Thoracic aorta (tissue), 2 donors: ENCODE data around the gene RIPOR2. TPM values are rescaled to one million over a fixed set of nuclear protein-coding genes. Genes with fewer than 3 reads are reported as not detected.

ENCODE experiments used
- ATAC-seq: fragments of 150-250 bp; one replicate; pipeline ENCODE4 v1.8.0; 2017; ENCODE audit warnings: low read depth; ENCODE audit not compliant: insufficient number of reproducible peaks, low FRiP score
- DNase-seq: peaks from one replicate; pipeline ENCODE4 v3.0.0-alpha.2; 2020; ENCODE audit warnings: low spot score
- H3K27ac ChIP-seq, 2 donors: fragments of 200-600 bp; sonication (generic); 1 replicate in 1 of 2; 2 replicates in 1 of 2; pipeline ENCODE4 v1.5.1; 2016; ENCODE audit warnings: mild to moderate bottlenecking in 2 of 2, moderate library complexity in 2 of 2
- H3K27me3 ChIP-seq: fragments of 200-600 bp; sonication (generic); replicated peaks from 2 replicates; pipeline ENCODE4 v1.6.0; 2016; ENCODE audit warnings: mild to moderate bottlenecking; ENCODE audit not compliant: insufficient read depth
- H3K36me3 ChIP-seq: fragments of 200-600 bp; sonication (generic); one replicate; pipeline ENCODE4 v1.5.1; 2016
- H3K4me1 ChIP-seq, 2 donors: fragments of 200-600 bp; sonication (generic); 1 replicate in 1 of 2; 2 replicates in 1 of 2; pipeline versions ENCODE4 v1.5.1 to v1.6.0; 2016; ENCODE audit warnings: low read depth in 2 of 2, mild to moderate bottlenecking in 1 of 2; ENCODE audit not compliant: control insufficient read depth in 1 of 2
- H3K4me3 ChIP-seq: fragments of 200-600 bp; sonication (generic); 2 replicates; pipeline ENCODE4 v1.5.1; 2016; ENCODE audit warnings: mild to moderate bottlenecking
- H3K9me3 ChIP-seq: fragments of 200-600 bp; sonication (generic); 2 replicates; pipeline ENCODE4 v1.5.1; 2016
- total RNA-seq, 2 donors: library from RNA; depleted of rRNA; stranded (reverse); fragments of >200 nt; gene quantifications; one replicate each; pipeline versions ENCODE4 v1.1.0 to v1.2.3, GENCODE V29; 2016
- TF ChIP-seq, protein P1 (sequence below): fragments of 200-600 bp; sonication (generic); IDR thresholded peaks from one replicate; pipeline ENCODE4 v1.5.1; 2019; ENCODE audit warnings: antibody characterized with exemption

Gene RIPOR2
- total RNA-seq, 2 donors from 2014 or later = 6.0 to 9.9 TPM

DNA sequence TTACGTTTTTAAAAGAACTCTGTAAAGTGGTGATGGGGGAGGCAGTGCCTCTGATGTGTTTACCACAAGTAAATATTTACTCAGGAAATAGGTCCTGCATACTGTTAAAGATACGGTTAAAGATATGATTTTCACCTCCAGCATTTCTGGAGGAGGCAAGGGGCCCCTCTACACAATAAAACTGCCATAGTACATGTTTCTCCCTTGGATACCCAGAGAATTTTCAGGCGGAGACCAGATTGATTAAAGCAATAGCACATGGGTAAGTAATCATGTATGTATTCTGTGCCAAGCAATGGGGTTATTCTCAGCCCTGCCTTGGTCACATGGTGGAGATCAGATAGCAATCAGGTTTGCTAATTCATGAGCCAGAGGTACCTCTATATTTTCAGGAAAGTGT, 9.6 kb downstream of the RIPOR2 start:
- H3K27ac ChIP-seq = no peak overlapping the region
- ATAC-seq (no peak), DNase-seq (no peak)
- TF ChIP-seq, protein P1, sequence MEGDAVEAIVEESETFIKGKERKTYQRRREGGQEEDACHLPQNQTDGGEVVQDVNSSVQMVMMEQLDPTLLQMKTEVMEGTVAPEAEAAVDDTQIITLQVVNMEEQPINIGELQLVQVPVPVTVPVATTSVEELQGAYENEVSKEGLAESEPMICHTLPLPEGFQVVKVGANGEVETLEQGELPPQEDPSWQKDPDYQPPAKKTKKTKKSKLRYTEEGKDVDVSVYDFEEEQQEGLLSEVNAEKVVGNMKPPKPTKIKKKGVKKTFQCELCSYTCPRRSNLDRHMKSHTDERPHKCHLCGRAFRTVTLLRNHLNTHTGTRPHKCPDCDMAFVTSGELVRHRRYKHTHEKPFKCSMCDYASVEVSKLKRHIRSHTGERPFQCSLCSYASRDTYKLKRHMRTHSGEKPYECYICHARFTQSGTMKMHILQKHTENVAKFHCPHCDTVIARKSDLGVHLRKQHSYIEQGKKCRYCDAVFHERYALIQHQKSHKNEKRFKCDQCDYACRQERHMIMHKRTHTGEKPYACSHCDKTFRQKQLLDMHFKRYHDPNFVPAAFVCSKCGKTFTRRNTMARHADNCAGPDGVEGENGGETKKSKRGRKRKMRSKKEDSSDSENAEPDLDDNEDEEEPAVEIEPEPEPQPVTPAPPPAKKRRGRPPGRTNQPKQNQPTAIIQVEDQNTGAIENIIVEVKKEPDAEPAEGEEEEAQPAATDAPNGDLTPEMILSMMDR = no peak
- no peaks in the 10 kb centered on the region for H3K36me3 ChIP-seq
- H3K27me3 ChIP-seq = no peaks in the 10 kb centered on the region
- no peaks in the 10 kb centered on the region for H3K9me3 ChIP-seq
- no peak overlapping the region for H3K4me3 ChIP-seq
- peaks cover 9 to 13% of the 10 kb centered on the region in 2 donors for H3K4me1 ChIP-seq

DNA sequence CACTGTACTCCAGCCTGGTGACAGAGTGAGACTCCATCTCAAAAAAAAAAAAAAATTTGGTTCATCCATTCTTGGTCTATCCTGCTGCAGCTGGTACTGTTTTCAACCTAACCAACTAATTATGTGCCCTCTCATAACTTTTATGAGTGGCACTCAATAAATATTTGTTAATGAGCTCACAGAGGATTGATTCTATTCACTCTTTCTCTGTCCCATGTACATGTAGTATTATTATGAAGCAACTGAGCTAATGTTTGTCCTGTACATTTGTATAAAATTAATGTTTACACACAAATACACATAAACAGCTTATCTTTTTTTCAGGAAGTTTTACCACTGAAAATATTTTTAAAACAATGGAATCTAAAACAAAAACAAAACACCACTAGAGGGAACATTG, 10.1 kb downstream of the RIPOR2 start:
- H3K27me3 ChIP-seq = no peaks in the 10 kb centered on the region
- peaks cover 7 to 8% of the 10 kb centered on the region in 2 donors for H3K4me1 ChIP-seq
- no peak for DNase-seq
- H3K4me3 ChIP-seq = no peak overlapping the region
- no peak for ATAC-seq
- H3K9me3 ChIP-seq = no peaks in the 10 kb centered on the region
- H3K27ac ChIP-seq = no peak overlapping the region
- TF ChIP-seq, protein P1 = no peak
- no peaks in the 10 kb centered on the region for H3K36me3 ChIP-seq

DNA sequence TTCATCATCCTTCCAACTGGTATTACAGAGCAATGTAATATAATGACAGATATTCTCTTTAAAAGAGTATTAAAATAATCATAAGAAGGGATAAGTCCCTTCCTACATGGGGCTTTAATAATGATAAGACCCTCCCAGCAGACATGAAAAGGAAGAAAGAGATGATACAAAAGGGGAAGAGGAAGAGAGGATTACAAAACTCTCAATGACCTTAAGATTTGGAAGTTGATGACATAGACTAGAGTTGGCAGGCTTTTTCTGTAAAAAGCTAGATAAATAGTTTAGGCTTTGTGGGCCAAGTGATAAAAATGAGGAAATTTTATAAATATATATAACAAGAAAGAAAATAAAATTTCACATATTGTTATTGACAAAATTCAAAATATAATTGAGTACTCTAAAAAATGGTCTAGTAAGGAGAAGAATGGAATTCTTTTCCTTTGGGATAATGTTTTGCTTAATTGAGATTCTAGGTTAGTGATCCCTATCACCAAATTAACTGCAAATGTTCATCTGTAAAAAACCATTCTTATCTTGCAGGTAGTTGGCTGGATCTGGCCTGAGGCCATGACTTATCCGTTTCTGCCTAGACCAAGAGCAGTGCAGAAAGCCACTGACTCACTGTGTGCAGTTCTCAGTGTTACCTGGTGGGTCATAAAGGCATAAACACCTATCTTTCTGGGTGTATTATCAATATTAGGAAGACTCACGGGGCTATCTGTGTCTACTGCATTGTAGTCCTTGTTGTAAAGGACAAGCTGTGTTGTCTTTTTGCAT, 11.0 kb downstream of the RIPOR2 start:
- Histone ChIP-seq H3K36me3 (no peaks in the 10 kb centered on the region), H3K9me3 (no peaks in the 10 kb centered on the region), H3K27ac (no peak overlapping the region), H3K27me3 (no peaks in the 10 kb centered on the region), H3K4me1 (peaks cover 0 to 3% of the 10 kb centered on the region in 2 donors), H3K4me3 (no peak overlapping the region)
- TF ChIP-seq, protein P1 = no peak
- no peak for ATAC-seq
- no peak for DNase-seq

DNA sequence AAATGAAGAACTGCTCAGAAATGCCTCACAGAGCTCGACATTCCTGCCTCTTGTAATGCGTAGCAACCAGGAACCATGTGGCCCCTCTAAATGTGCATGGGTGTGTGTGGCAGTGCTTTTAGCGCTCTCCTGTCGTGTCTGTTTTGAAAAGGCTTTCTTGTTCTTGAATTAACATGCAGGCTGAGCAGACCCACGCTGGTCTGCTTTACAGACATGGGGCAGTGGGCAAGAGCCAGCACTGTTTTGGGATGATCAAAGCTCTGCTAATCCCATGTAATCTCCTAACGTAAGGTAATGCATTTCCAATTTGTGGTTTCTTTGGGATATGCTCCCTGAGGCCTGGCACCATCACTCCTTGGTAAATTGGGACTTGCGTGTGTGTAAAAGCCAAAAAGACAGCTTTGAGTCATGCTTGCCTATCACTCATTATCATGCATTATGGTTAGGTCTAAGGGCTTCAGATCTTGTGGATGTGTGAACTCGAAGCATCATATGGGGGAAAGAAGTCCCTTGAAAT, 11.8 kb downstream of the RIPOR2 start:
- no peak for ATAC-seq

DNA sequence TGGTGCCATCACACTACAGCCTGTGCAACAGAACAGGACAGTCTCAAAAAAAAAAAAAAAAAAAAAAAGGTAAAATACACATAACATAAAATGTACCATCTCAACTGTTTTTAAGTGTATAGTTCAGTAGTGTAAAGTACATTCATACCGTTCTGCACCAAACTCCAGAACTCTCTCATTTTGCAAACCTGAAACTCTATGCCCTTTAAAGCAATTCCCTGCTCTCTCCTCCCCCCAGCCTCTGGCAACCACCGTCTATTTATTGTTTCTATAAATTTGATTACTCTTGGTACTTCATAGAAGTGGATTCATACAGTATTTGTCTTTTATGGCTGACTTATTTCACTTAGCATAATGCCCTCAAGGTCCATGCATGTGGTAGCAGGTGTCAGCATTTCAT, 12.9 kb downstream of the RIPOR2 start:
- no peaks in the 10 kb centered on the region for H3K36me3 ChIP-seq
- DNase-seq (no peak), ATAC-seq (no peak)
- no peak overlapping the region for H3K27ac ChIP-seq
- TF ChIP-seq, protein P1 = no peak
- H3K27me3 ChIP-seq = no peaks in the 10 kb centered on the region
- no peaks in the 10 kb centered on the region for H3K4me1 ChIP-seq
- no peaks in the 10 kb centered on the region for H3K9me3 ChIP-seq
- H3K4me3 ChIP-seq = no peak overlapping the region

More for the DNA sequence above, 11.8 kb downstream of the RIPOR2 start:
- no peak for DNase-seq
- Histone ChIP-seq H3K27ac (no peak overlapping the region), H3K9me3 (no peaks in the 10 kb centered on the region), H3K4me1 (peaks cover 0 to 1% of the 10 kb centered on the region in 2 donors), H3K4me3 (no peak overlapping the region), H3K36me3 (no peaks in the 10 kb centered on the region), H3K27me3 (no peaks in the 10 kb centered on the region)
- TF ChIP-seq, protein P1 = no peak
